GM18498 (cell line): ENCODE data around the gene IGF2.

Experiments used
- ATAC-seq: cut with Tn5 transposase; IDR thresholded peaks from one replicate; pipeline ENCODE4 v1.9.1; 2021; ENCODE audit warnings: mild to moderate bottlenecking, moderate library complexity; ENCODE audit not compliant: unreplicated experiment

IGF2 gene

DNA sequence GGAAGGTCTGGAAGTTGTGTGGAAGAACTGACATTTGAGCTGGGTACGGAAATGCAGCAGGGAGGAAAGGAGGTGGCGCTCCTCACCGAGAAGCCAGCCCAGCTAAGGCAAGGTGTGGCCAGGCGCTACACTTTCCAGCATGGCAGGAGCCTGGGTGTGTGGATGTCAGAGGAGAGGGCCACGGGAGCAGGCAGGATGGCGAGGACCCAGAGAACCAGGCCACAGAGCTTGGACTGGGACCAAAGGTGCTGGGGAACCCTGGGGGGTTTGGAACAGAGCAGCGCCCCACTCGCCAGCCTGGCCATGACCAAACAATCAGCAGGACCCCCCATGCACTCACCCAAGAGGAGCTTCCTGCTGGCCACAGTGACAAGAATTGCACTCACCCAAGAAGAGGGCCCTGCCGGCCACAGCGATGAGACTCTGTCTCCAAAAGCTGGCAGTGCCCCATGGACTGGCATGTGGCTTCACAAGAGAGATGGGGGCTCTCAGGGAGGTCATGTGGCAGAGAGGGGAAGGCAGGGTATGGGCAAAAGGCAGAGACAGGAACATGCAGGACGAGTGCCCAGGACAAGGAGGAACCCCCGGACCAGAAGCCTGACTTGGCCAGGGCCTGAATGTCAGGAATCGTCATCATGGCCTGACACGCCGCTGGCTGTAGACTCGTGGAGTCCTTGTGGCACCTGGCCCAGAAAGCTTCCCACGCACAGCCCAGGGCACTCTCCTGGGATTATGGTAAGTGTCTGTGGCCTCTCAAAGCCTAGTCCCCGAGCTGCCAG is 45.4 kb downstream of the IGF2 start:
- ATAC-seq = no peak

DNA sequence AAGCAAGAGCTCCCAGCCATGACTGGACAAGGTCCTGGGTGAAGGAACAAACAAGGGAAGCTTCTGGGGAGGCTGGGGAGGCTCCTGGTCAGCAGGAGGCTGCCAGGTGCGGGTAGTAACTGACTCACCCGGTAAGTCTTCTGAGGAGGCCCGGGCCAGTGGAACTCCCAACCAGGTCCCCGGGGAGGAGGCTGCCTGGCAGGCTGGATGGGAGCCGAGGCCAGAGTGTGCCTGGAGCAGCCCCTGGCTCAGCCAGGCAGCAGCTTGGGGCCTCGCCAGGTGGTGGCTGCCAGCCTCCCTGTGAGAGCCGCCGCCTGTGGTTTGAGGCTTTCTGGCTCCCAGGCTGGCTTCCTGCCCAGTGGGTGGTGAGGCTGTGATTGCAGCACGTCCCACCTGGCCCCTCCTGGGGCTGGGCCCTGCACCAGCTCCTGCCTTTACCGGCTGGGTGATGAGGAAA is 46.2 kb downstream of the IGF2 start:
- no peak for ATAC-seq

GRCh38 chr11:2092464-2092910 is 46.7 kb downstream of the IGF2 start:
- no peak for ATAC-seq

DNA sequence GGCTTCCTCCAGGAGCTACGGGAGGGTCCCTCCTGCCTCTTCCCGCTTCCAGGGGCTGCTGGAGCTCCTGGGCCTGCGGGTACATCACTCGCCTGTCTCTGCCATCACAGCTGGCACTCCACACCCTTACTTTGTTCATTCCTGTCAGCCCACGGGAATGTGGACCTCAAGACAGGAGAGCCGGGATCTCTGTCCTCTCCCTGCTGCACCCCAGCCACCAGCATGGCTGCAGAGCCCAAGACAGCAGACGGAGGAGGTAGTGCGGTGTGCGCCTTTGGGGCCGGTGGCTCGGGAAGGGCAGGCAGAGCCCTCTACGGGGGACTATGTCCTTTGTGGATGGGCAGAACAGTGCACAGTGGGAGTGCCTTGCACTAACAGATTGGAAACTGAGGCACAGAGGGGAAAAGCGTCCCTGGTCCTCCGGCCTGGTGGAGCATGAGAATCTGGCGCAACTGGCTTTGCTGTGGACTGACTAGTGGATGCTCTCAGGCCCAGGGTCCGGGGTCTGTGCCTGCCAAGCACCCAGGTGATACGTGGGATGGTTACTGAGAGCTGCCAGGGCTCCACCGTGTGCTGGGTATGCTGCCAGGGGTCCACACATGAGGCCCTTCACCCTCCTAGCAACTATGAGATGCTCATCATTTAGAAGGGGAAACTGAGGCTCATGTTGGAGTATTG is 47.3 kb downstream of the IGF2 start:
- ATAC-seq = no peak

GRCh38 chr11:2091112-2091746 is 48.0 kb downstream of the IGF2 start:
- ATAC-seq = no peak

GRCh38 chr11:2090172-2091111 is 48.7 kb downstream of the IGF2 start:
- no peak for ATAC-seq

DNA sequence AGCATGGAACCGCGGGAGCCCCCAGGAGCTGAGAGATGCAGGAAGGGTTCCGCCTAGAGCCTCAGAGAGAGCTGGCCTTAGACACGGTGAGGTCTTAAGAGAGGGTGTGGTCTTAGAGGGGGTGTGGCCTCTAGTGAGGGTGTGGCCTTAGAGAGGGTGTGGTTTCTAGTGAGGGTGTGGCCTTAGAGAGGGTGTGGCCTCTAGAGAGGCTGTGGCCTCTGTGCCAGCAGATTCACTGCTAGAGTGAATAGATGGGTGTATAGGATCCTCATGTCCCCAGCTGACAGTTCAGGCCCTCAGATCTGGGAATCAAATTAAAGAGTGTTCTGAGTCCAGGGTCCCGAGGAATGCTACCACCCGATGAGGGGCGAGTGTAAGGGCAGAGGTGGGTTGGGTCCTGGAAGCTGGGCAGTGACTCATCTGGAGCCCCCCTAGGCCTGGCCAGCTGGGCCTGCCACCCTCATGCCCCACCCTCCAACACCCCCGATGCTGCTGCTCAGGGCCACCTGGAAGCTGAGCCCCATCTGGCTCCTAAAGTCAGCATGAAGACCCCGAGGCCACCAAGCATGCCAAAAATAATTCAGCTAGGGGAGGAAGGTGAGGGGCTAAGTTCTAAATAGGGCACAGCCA is 49.5 kb downstream of the IGF2 start:
- ATAC-seq = no peak

DNA sequence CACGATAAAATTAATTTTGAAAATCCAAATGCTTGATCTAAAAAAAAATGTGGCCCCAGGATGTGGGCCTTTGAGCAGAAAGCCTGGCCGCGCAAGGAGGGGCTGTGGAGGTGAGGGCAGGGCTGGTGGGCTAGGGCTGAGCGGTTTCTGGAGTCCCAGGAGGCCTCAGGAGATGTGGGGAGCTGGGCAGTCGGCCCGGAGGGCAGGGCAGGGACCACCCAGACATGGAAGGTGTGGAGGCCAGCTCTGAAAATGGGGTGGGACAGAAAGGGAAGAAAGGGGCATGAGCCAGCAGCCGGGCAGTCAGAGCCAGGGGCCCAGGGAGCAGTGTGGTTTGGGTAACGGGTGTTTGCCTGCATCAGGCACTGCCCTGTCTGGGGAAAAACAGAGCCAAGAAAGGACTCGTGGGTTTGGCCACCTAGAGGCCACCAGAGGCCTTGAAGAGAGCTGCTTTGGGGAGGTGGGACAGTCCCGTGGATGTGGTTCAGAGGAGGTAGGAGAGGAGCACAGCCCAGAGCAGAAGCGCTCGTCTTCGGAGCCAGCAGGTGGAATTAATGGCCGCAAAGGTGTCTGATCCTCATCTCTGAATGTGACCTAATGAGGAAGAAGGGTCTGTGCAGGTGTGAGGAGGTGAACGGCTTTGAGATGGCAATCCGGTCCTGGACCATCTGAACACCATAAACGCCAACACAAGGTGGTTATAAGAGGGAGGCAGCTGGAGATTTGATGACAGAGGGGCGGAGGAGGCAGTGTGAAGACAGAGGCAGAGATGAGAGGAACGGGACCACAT is 50.2 kb downstream of the IGF2 start:
- no peak for ATAC-seq

DNA sequence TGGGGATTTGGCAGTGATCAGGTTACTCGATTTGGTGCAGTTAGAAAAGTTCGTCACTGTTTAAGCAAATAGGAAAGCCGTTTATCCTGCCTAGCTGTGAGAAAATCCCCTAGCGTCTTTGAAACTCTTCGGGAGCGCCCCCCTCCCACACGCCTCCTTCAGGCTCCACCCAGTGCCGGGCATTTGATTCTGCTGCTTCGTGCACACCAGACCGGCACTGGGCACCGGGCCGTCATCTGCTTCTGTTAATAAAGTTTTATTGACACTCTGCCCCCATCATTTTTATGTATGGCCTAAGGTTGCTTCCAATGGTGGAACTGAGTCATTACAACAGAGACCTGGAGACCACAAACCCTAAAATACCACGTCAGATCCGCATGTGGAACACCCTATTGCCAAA is 50.9 kb downstream of the IGF2 start:
- no peak for ATAC-seq

GRCh38 chr11:2086239-2087040 is 52.7 kb downstream of the IGF2 start:
- ATAC-seq = no peak

- no peak for ATAC-seq
These were observed 53.7 kb downstream of the IGF2 start for GRCh38 chr11:2085251-2086066.

DNA sequence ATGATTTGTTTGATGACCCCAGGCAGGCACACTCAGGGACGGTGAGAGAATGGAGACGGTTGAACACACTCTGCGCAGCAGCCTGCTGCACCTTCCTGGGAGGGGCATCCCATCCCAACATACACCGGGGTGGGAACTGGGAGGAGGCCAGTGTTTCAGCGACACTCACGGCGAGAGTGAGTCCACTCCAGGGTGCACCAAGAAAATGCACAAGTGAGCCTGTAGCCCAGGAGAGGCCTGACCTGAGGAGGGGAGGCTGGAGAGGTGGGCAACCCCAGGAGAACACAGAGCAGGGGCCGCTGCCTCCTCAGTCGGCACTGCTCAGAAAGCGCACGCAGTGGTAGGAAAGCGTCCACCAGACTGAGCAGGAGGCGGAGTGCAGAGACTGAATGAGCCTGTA is 54.5 kb downstream of the IGF2 start:
- no peak for ATAC-seq
